HEK293 (cell line): ENCODE measurements around the gene DCTN3.
A peak's percentile ranks its signal among the peaks of the same experiment; 100 is the strongest.

ENCODE experiments used
- CTCF ChIA-PET: fragments of 350-600 bp; formaldehyde crosslinking; extraction: SDS; loops from one replicate; lab custom pipeline; 2021; ENCODE audit warnings: antibody characterized with exemption; lab: Yijun Ruan, JAX
- POLR2A ChIA-PET: fragments of 300-600 bp; formaldehyde crosslinking; extraction: SDS; loops from one replicate; lab custom pipeline; 2020; ENCODE audit warnings: antibody characterized with exemption, inconsistent platforms; lab: Yijun Ruan, JAX
- H3K27ac ChIP-seq: fragments of 200-500 bp; sonication (Bioruptor generic); 2 replicates; pipeline ENCODE4 v1.5.1; 2014; ENCODE audit warnings: low read depth, low read length, control low read depth, inconsistent platforms; ENCODE audit errors: extremely low read depth
- H3K36me3 ChIP-seq, 2 experiments: fragments of 200-500 bp in 1 of 2; sonication (Bioruptor generic) in 1 of 2; 1 replicate in 1 of 2; 2 replicates in 1 of 2; pipeline ENCODE4 v1.5.1; 2014 to 2017; ENCODE audit warnings: inconsistent platforms in 2 of 2, low read length in 2 of 2; ENCODE audit not compliant: control insufficient read depth in 2 of 2, insufficient read depth in 1 of 2
- H3K4me1 ChIP-seq: fragments of 200-500 bp; sonication (Bioruptor generic); 2 replicates; pipeline ENCODE4 v1.5.1; 2014; ENCODE audit warnings: mild to moderate bottlenecking, low read length, inconsistent platforms; ENCODE audit not compliant: control insufficient read depth, insufficient read depth
- H3K4me3 ChIP-seq: 2 replicates; pipeline ENCODE4 v1.5.1; 2011; ENCODE audit warnings: low read depth, mild to moderate bottlenecking, control low read depth, low read length, moderate library complexity
- H3K9me3 ChIP-seq: fragments of 200-500 bp; sonication (Bioruptor generic); 2 replicates; pipeline ENCODE4 v1.5.1; 2014; ENCODE audit warnings: low read depth, low read length, inconsistent platforms; ENCODE audit not compliant: control insufficient read depth, insufficient read depth
- ATF2 ChIP-seq: fragments of 450-650 bp; formaldehyde crosslinking; IDR thresholded peaks from 2 replicates; pipeline ENCODE4 v1.5.1; 2016; ENCODE audit warnings: missing biosample characterization, missing genetic modification characterization, low read depth
- CTCF ChIP-seq: fragments of 450-650 bp; formaldehyde crosslinking; IDR thresholded peaks from 2 replicates; pipeline ENCODE4 v1.5.1; 2016; ENCODE audit warnings: missing biosample characterization, missing genetic modification characterization
- EGR2 ChIP-seq: fragments of 450-650 bp; formaldehyde crosslinking; IDR thresholded peaks from 2 replicates; pipeline ENCODE4 v1.5.1; 2016; ENCODE audit warnings: low read depth, missing biosample characterization, missing genetic modification characterization
- GLIS2 ChIP-seq: fragments of 450-650 bp; formaldehyde crosslinking; IDR thresholded peaks from 2 replicates; pipeline ENCODE4 v1.5.1; 2016; ENCODE audit warnings: missing biosample characterization, missing genetic modification characterization
- REPIN1 ChIP-seq: fragments of 450-650 bp; formaldehyde crosslinking; IDR thresholded peaks from 2 replicates; pipeline ENCODE4 v1.5.1; 2017; ENCODE audit warnings: missing biosample characterization, missing genetic modification characterization, low read depth
- REST ChIP-seq: fragments of 450-650 bp; formaldehyde crosslinking; IDR thresholded peaks from 2 replicates; pipeline ENCODE4 v1.5.1; 2016; ENCODE audit warnings: missing biosample characterization, missing genetic modification characterization
- SP7 ChIP-seq: fragments of 450-650 bp; formaldehyde crosslinking; IDR thresholded peaks from 2 replicates; pipeline ENCODE4 v1.5.1; 2016; ENCODE audit warnings: missing biosample characterization, missing genetic modification characterization
- ZBTB48 ChIP-seq: fragments of 450-650 bp; formaldehyde crosslinking; IDR thresholded peaks from 2 replicates; pipeline ENCODE4 v1.5.1; 2016; ENCODE audit warnings: missing biosample characterization, missing genetic modification characterization
- ZBTB7A ChIP-seq: fragments of 450-650 bp; formaldehyde crosslinking; IDR thresholded peaks from 2 replicates; pipeline ENCODE4 v1.5.1; 2016; ENCODE audit warnings: low read depth, missing biosample characterization, missing genetic modification characterization
- ZFP37 ChIP-seq: fragments of 450-650 bp; formaldehyde crosslinking; IDR thresholded peaks from 2 replicates; pipeline ENCODE4 v1.5.1; 2016; ENCODE audit warnings: missing biosample characterization, missing genetic modification characterization
- ZNF174 ChIP-seq: fragments of 450-650 bp; formaldehyde crosslinking; IDR thresholded peaks from 2 replicates; pipeline ENCODE4 v1.5.0; 2017; ENCODE audit warnings: missing biosample characterization, mild to moderate bottlenecking, missing genetic modification characterization
- ZNF202 ChIP-seq: fragments of 450-650 bp; formaldehyde crosslinking; IDR thresholded peaks from 2 replicates; pipeline ENCODE4 v1.5.1; 2016; ENCODE audit warnings: missing biosample characterization, missing genetic modification characterization, borderline replicate concordance
- ZNF248 ChIP-seq: fragments of 450-650 bp; formaldehyde crosslinking; IDR thresholded peaks from 2 replicates; pipeline ENCODE4 v1.5.1; 2017; ENCODE audit warnings: missing biosample characterization, missing genetic modification characterization
- ZNF677 ChIP-seq: fragments of 450-650 bp; IDR thresholded peaks from 2 replicates; pipeline ENCODE4 v1.5.0; 2018; ENCODE audit warnings: missing biosample characterization, mild to moderate bottlenecking, missing genetic modification characterization, moderate library complexity

Gene DCTN3

GRCh38 chr9:34611811-34612787 is 8.2 kb downstream of the DCTN3 start, which contains the start of gene RPP25L (continued):
- TF ChIP-seq REST (tag by site-specific recombination) = 0 out of 2 replicates have a peak, but pooled peaks have one; percentile 26
- peak; percentile 58; the same call in 1 of the 2 replicates for TF ChIP-seq EGR2 (tag by site-specific recombination)

GRCh38 chr9:34611251-34611810 is 9.0 kb downstream of the DCTN3 start:
- TF ChIP-seq REPIN1 (tag by site-specific recombination) = no peak
- no peak for TF ChIP-seq ATF2 (tag by site-specific recombination)
- TF ChIP-seq ZNF174 (tag by site-specific recombination) = no peak
- no peak for TF ChIP-seq ZNF202 (tag by site-specific recombination)
- TF ChIP-seq ZNF248 (tag by site-specific recombination) = no peak
- TF ChIP-seq ZNF677 = no peak
- TF ChIP-seq CTCF = no peak
- no peak for TF ChIP-seq ZBTB48
- peak overlapping the region; percentile 87 for H3K27ac ChIP-seq
- no peaks in the 10 kb centered on the region for H3K9me3 ChIP-seq
- ChIA-PET POLR2A (interaction anchor here (0.6 to 2.4 kb wide), 3 partner anchors 9 to 109 kb away, joined by 3 to 11 read pairs (median 3); partner anchors contain the start of genes DCTN3 and SIGMAR1), CTCF (interaction anchor here (0.6 to 10.3 kb wide), 12 partner anchors 9 to 890 kb away, joined by 3 to 164 read pairs (median 3); partner anchors contain the start of genes DCTN3 and SIGMAR1)
- peaks cover under 1 to 45% of the 10 kb centered on the region in 2 experiments; a peak in 2 of 3 replicates for H3K36me3 ChIP-seq
- H3K4me3 ChIP-seq = peak overlapping the region; percentile 76
- H3K4me1 ChIP-seq = no peaks in the 10 kb centered on the region

GRCh38 chr9:34610434-34611206 is 9.7 kb downstream of the DCTN3 start:
- H3K9me3 ChIP-seq = no peaks in the 10 kb centered on the region
- ChIA-PET POLR2A (interaction anchor here (0.6 to 2.4 kb wide), 3 partner anchors 9 to 109 kb away, joined by 3 to 11 read pairs (median 3); partner anchors contain the start of genes DCTN3 and SIGMAR1), CTCF (interaction anchor here (0.6 to 10.3 kb wide), 10 partner anchors 12 to 889 kb away, joined by 3 to 164 read pairs (median 3); partner anchors contain the start of gene SIGMAR1)
- TF ChIP-seq SP7 (tag by site-specific recombination) = no peak
- no peak for TF ChIP-seq ZFP37
- no peak for TF ChIP-seq GLIS2
- TF ChIP-seq ZBTB7A (tag by site-specific recombination) = no peak
- H3K4me3 ChIP-seq = no peak overlapping the region
- H3K36me3 ChIP-seq = peaks cover 0 to 38% of the 10 kb centered on the region in 2 experiments; a peak in 1 of 3 replicates
- no peak overlapping the region; the same call in 1 of the 2 replicates for H3K27ac ChIP-seq
- H3K4me1 ChIP-seq = no peaks in the 10 kb centered on the region
